Liver (tissue), 9 donors: ENCODE measurements around the gene PROB1. TPM values are rescaled to one million over a fixed set of nuclear protein-coding genes. Genes with fewer than 3 reads are reported as not detected.
A peak's percentile ranks its signal among the peaks of the same experiment; 100 is the strongest.
"Not testable (repeated sequence)": the region's sequence is repeated elsewhere in the genome, so short reads cannot be mapped to it uniquely, and the experiment has no call there.

ENCODE experiments used
- DNase-seq: peaks from one replicate; pipeline ENCODE4 v3.0.0-alpha.2; 2017; ENCODE audit warnings: low spot score
- H3K27ac ChIP-seq, 2 donors: one replicate each; pipeline ENCODE4 v1.7.0; 2013; ENCODE audit warnings: inconsistent platforms in 2 of 2, low read length in 2 of 2, control low read depth in 1 of 2, low read depth in 1 of 2, mild to moderate bottlenecking in 1 of 2
- H3K27me3 ChIP-seq, 4 donors: one replicate each; pipeline versions ENCODE4 v1.6.1 to v1.7.0; 2013; ENCODE audit warnings: low read length in 3 of 4, inconsistent platforms in 1 of 4, mild to moderate bottlenecking in 1 of 4, moderate library complexity in 1 of 4; ENCODE audit not compliant: control insufficient read depth in 4 of 4, insufficient read depth in 4 of 4
- H3K36me3 ChIP-seq, 4 donors: one replicate each; pipeline versions ENCODE4 v1.6.1 to v1.7.0; 2013; ENCODE audit warnings: low read length in 3 of 4, mild to moderate bottlenecking in 3 of 4, low read depth in 1 of 4, moderate library complexity in 1 of 4; ENCODE audit not compliant: control insufficient read depth in 4 of 4, insufficient read depth in 3 of 4
- H3K4me1 ChIP-seq, 4 donors: one replicate each; pipeline versions ENCODE4 v1.6.1 to v1.7.0; 2013; ENCODE audit warnings: low read length in 3 of 4, mild to moderate bottlenecking in 3 of 4, moderate library complexity in 1 of 4; ENCODE audit not compliant: control insufficient read depth in 4 of 4, insufficient read depth in 4 of 4
- H3K4me3 ChIP-seq, 3 donors: one replicate each; pipeline versions ENCODE4 v1.6.1 to v1.7.0; 2013; ENCODE audit warnings: low read length in 3 of 3, control low read depth in 1 of 3, low read depth in 1 of 3, mild to moderate bottlenecking in 1 of 3
- H3K9ac ChIP-seq, 2 donors: one replicate each; pipeline ENCODE4 v1.7.0; 2013; ENCODE audit warnings: low read length in 2 of 2, mild to moderate bottlenecking in 2 of 2, moderate library complexity in 2 of 2, control low read depth in 1 of 2, low read depth in 1 of 2
- H3K9me3 ChIP-seq, 4 donors: one replicate each; pipeline versions ENCODE4 v1.6.1 to v1.7.0; 2013; ENCODE audit warnings: low read length in 3 of 4; ENCODE audit not compliant: control insufficient read depth in 4 of 4
- CTCF ChIP-seq: fragments of 150-350 bp; IDR thresholded peaks from 2 replicates; pipeline ENCODE4 v1.5.1; 2017; ENCODE audit warnings: improper control_type of control experiment, low read depth, low read length; ENCODE audit not compliant: missing input control
- HNF4A ChIP-seq, 2 donors: conservative IDR thresholded peaks; 2 replicates each; pipeline ENCODE4 v1.6.1; 2016; ENCODE audit warnings: antibody characterized with exemption in 2 of 2, mild to moderate bottlenecking in 2 of 2
- JUND ChIP-seq, 2 donors: IDR thresholded peaks; 2 replicates each; pipeline ENCODE4 v1.6.1; 2016; ENCODE audit warnings: antibody characterized with exemption in 2 of 2
- NR2F2 ChIP-seq: IDR thresholded peaks from 2 replicates; pipeline ENCODE4 v1.6.1; 2016; ENCODE audit warnings: antibody characterized with exemption
- RAD21 ChIP-seq, 2 donors: IDR thresholded peaks; 2 replicates each; pipeline ENCODE4 v1.6.1; 2016; ENCODE audit warnings: antibody characterized with exemption in 2 of 2, mild to moderate bottlenecking in 2 of 2
- RXRA ChIP-seq, 2 donors: IDR thresholded peaks; 2 replicates each; pipeline ENCODE4 v1.6.1; 2017 to 2018; ENCODE audit warnings: antibody characterized with exemption in 2 of 2, mild to moderate bottlenecking in 1 of 2
- SP1 ChIP-seq: IDR thresholded peaks from 2 replicates; pipeline ENCODE4 v1.6.1; 2018; ENCODE audit warnings: antibody characterized with exemption, mild to moderate bottlenecking
- TAF1 ChIP-seq: conservative IDR thresholded peaks from 2 replicates; pipeline ENCODE4 v1.6.1; 2016; ENCODE audit warnings: antibody characterized with exemption, mild to moderate bottlenecking
- YY1 ChIP-seq: IDR thresholded peaks from 2 replicates; pipeline ENCODE4 v1.6.1; 2016; ENCODE audit warnings: antibody characterized with exemption, mild to moderate bottlenecking
- WGBS: extraction: QIAGEN DNeasy Blood & Tissue Kit; methylation state at CpG from one replicate; pipeline ENCODE4 v1.1.7; 2013; 5-methylcytosine and 5-hydroxymethylcytosine counted together
- polyA plus RNA-seq, 2 donors: library from polyadenylated mRNA; stranded (reverse) in 1 of 2; unstranded in 1 of 2; fragments of 200-250 nt in 1 of 2; fragments of >200 nt in 1 of 2; fragmentation: Nextera tagmentation in 1 of 2; extraction: Ambion mirVana in 1 of 2; gene quantifications; one replicate each; pipeline versions ENCODE4 v1.2.1 to v1.2.3, GENCODE V29; 2013 to 2015
- total RNA-seq, 2 donors: library from RNA; depleted of rRNA; stranded (reverse); fragments of >200 nt; gene quantifications; one replicate each; pipeline ENCODE4 v1.2.3, GENCODE V29; 2014
- TF ChIP-seq, protein P1 (sequence below): IDR thresholded peaks from 2 replicates; pipeline ENCODE4 v1.6.1; 2016; ENCODE audit warnings: antibody characterized with exemption, mild to moderate bottlenecking
- TF ChIP-seq, protein P2 (sequence below): IDR thresholded peaks from 2 replicates; pipeline ENCODE4 v1.6.1; 2016; ENCODE audit warnings: antibody characterized with exemption
- donor health status: healthy.
- donor health status: healthy.
- donor health status: healthy.
- donor health status: healthy.
- donor health status: healthy.

PROB1 gene
- total and polyA plus RNA-seq, 4 donors, result 0.04 to 0.67 (median 0.34) TPM

DNA sequence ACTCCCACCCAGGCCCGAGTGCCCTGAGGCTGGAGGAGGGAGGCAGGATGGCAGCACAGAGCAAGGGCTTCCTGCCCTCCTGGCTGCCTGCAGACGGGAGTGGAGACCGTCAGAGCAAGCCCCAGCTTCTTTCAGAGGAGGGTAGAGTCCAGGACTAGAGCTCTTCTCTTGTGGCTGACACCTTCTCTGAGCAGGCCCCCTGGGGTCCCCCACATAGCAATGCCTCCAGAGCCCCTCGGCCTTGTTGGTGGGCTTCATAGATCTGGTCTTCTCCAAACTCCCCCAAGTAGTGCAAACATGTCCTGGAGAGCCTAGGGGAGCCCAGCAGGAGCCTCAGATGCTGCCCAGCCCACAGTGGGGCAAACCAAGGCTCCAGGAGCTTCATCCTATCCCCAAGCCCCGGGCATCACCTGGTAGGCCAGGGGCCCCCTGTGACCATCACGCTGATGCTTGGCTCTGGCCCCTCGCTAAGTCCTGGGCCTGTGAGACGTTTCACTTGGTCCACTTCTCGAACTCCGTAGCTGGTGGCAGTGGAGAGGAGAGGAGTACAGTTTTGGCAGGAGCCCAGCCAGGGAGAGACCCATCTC lies 7.2 kb downstream of the PROB1 start (continued):
- TF ChIP-seq, protein P1, sequence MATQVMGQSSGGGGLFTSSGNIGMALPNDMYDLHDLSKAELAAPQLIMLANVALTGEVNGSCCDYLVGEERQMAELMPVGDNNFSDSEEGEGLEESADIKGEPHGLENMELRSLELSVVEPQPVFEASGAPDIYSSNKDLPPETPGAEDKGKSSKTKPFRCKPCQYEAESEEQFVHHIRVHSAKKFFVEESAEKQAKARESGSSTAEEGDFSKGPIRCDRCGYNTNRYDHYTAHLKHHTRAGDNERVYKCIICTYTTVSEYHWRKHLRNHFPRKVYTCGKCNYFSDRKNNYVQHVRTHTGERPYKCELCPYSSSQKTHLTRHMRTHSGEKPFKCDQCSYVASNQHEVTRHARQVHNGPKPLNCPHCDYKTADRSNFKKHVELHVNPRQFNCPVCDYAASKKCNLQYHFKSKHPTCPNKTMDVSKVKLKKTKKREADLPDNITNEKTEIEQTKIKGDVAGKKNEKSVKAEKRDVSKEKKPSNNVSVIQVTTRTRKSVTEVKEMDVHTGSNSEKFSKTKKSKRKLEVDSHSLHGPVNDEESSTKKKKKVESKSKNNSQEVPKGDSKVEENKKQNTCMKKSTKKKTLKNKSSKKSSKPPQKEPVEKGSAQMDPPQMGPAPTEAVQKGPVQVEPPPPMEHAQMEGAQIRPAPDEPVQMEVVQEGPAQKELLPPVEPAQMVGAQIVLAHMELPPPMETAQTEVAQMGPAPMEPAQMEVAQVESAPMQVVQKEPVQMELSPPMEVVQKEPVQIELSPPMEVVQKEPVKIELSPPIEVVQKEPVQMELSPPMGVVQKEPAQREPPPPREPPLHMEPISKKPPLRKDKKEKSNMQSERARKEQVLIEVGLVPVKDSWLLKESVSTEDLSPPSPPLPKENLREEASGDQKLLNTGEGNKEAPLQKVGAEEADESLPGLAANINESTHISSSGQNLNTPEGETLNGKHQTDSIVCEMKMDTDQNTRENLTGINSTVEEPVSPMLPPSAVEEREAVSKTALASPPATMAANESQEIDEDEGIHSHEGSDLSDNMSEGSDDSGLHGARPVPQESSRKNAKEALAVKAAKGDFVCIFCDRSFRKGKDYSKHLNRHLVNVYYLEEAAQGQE, result no peak

DNA sequence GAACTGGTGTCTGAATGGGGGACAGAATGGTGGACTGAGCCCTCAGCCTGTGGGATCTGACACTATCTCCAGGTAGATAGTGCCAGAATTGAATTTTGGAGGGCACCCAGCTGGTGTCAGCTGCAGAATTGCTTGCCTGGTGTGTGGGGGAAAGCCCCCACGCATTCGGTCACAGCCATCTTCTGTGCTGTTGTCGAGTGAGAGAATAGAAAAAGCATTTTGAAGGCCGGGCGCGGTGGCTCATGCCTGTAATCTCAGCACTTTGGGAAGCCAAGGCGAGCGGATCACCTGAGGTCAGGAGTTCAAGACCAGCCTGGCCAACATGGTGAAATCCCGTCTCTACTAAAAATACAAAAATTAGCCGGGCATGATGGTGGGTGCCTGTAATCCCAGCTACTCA lies 7.9 kb downstream of the PROB1 start:
- not testable (repeated sequence) for H3K36me3 ChIP-seq, H3K9ac ChIP-seq, H3K27me3 ChIP-seq, H3K27ac ChIP-seq, H3K9me3 ChIP-seq, H3K4me3 ChIP-seq, DNase-seq
- WGBS, result 92% methylated on average over 10 of the region's 10 CpGs
- H3K4me1 ChIP-seq, result peaks cover 13 to 39% (median 33%) of the 10 kb centered on the region in 4 donors

DNA sequence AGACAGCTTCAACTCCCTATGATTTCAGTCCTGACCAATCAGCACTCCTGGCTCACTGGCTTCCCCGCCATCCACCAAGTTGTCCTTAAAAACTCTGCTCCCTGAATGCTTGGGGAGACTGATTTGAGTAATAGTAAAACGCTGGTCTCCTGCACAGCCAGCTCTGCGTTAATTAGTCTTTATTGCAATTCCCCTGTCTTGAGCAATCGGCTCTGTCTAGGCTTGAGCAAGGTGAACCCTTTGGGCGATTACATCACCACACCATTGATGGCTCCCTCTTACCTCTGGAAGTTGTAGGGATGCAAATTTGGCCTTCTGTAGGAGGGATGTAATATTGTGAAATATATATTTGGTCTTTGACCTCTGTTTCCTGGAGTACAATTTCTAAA lies 8.9 kb downstream of the PROB1 start:
- DNase-seq, result no peak
- H3K27me3 ChIP-seq, result no peaks in the 10 kb centered on the region
- WGBS, result 47% methylated on average over 5 of the region's 5 CpGs

GRCh38 chr5:139385061-139386049 lies 9.5 kb downstream of the PROB1 start:
- peak overlapping the region; percentile 29 to 71 for H3K27ac ChIP-seq
- H3K27me3 ChIP-seq, result no peaks in the 10 kb centered on the region
- WGBS, result 29% methylated on average over 8 of the region's 8 CpGs
- H3K4me3 ChIP-seq, result peak overlapping the region; percentile 38 to 76 (median 48)
- no peak for DNase-seq
- no peaks in the 10 kb centered on the region for H3K36me3 ChIP-seq
- peak overlapping the region; percentile 52 to 91 for H3K9ac ChIP-seq
- no peaks in the 10 kb centered on the region for H3K9me3 ChIP-seq
- peak; percentile 44 to 54 for TF ChIP-seq RAD21 (IDR thresholded peaks at IDR 0.05)
- TF ChIP-seq YY1, result peak; percentile 15
- TF ChIP-seq CTCF, result peak; percentile 23
- TF ChIP-seq, protein P2, sequence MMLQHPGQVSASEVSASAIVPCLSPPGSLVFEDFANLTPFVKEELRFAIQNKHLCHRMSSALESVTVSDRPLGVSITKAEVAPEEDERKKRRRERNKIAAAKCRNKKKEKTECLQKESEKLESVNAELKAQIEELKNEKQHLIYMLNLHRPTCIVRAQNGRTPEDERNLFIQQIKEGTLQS, result no peak
- TF ChIP-seq NR2F2, result no peak
- no peak for TF ChIP-seq RXRA (IDR thresholded peaks at IDR 0.05)
- peaks cover 16 to 41% (median 35%) of the 10 kb centered on the region in 4 donors for H3K4me1 ChIP-seq

More for the DNA sequence above, 8.9 kb downstream of the PROB1 start:
- Histone ChIP-seq H3K4me3 (no peak overlapping the region), H3K36me3 (no peaks in the 10 kb centered on the region), H3K27ac (no peak overlapping the region), H3K9me3 (no peaks in the 10 kb centered on the region), H3K9ac (no peak overlapping the region), H3K4me1 (peaks cover 16 to 41% (median 35%) of the 10 kb centered on the region in 4 donors)
- TF ChIP-seq, protein P2, result peak; percentile 54
- peak; percentile 50 to 63 for TF ChIP-seq HNF4A (conservative IDR thresholded peaks at IDR 0.05)
- TF ChIP-seq JUND (IDR thresholded peaks at IDR 0.05), result peak; percentile 39 to 47
- TF ChIP-seq RXRA (IDR thresholded peaks at IDR 0.05), result peak; percentile 25 to 47
- no peak for TF ChIP-seq SP1
- TF ChIP-seq TAF1, result no peak
- TF ChIP-seq NR2F2, result no peak
